Measurements from ENCODE around the gene EGF. TPM values are rescaled to one million over a fixed set of nuclear protein-coding genes. Genes with fewer than 3 reads are reported as not detected.

The EGF gene
- polyA plus RNA-seq, 2 of the 4 experiments (the other 2 are of a cell fraction) = 0.59 to 0.98 TPM

- no peak for FAIRE-seq
- Histone ChIP-seq H3K27ac (no peak overlapping the region), H3K4me3 (no peak overlapping the region), H3K9me3 (no peaks in the 10 kb centered on the region), H3K4me1 (no peaks in the 10 kb centered on the region), H3K4me2 (no peak overlapping the region)
- DNase-seq (ENCODE audit: low read depth in 1 of 2, low spot score in 1 of 2) = peak; percentile 55 to 64
- TF ChIP-seq, protein P1, sequence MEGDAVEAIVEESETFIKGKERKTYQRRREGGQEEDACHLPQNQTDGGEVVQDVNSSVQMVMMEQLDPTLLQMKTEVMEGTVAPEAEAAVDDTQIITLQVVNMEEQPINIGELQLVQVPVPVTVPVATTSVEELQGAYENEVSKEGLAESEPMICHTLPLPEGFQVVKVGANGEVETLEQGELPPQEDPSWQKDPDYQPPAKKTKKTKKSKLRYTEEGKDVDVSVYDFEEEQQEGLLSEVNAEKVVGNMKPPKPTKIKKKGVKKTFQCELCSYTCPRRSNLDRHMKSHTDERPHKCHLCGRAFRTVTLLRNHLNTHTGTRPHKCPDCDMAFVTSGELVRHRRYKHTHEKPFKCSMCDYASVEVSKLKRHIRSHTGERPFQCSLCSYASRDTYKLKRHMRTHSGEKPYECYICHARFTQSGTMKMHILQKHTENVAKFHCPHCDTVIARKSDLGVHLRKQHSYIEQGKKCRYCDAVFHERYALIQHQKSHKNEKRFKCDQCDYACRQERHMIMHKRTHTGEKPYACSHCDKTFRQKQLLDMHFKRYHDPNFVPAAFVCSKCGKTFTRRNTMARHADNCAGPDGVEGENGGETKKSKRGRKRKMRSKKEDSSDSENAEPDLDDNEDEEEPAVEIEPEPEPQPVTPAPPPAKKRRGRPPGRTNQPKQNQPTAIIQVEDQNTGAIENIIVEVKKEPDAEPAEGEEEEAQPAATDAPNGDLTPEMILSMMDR (IDR thresholded peaks at IDR 0.05) = peak; percentile 82
- TF ChIP-seq RARB (CRISPR knock-in tag; IDR thresholded peaks at IDR 0.05) (no peak), RAD21 (conservative IDR thresholded peaks at IDR 0.05 in 1 of 2, IDR thresholded peaks at IDR 0.05 in 1 of 2) (peak; percentile 86 to 90), FOSL2 (IDR thresholded peaks at IDR 0.05) (no peak), FOSL2 (CRISPR knock-in tag; IDR thresholded peaks at IDR 0.05) (no peak), SMC3 (IDR thresholded peaks at IDR 0.05) (peak; percentile 79), FOSB (CRISPR knock-in tag; IDR thresholded peaks at IDR 0.05) (no peak), CHD2 (IDR thresholded peaks at IDR 0.05; ENCODE audit: low read length, partially characterized antibody) (no peak)
- peak; percentile 59 to 75; a peak in 5 of 6 replicates for ATAC-seq
- 3% methylated on average over 1 of the region's 1 CpG for WGBS (ENCODE audit: missing lambda C conversion rate)
- ChIA-PET POLR2A (no interaction called here), CTCF (interaction anchor here (0.5 to 10.6 kb wide), 24 partner anchors 8 to 515 kb away, joined by 3 to 190 read pairs (median 3); no protein-coding TSS in a partner anchor)
These were observed 92.9 kb downstream of the EGF start for GRCh38 chr4:110005461-110006056.

DNA sequence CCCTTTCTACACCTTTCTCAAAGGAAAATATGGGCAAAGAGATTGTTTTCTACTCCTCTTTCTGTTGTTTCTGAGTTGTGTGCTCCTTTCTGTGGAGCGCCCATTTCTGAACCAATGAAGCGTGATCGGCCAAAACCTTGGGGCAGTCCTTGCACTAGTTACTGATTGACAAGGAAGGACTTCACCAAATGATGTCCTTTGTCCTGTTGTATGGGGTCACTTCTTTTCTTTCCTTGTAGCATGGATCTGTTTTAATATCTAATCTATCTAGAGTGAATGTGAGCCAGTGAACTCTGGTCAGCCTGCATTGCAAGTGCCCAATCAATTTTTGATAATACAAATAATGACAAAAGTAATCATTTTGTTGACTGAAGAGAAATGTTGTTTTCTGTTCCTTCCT is 94.5 kb downstream of the EGF start:
- Histone ChIP-seq H3K4me3 (no peak overlapping the region), H3K4me1 (no peaks in the 10 kb centered on the region), H3K9me3 (no peaks in the 10 kb centered on the region), H3K27ac (no peak overlapping the region), H3K4me2 (no peak overlapping the region)
- ChIA-PET CTCF (interaction anchor here (10.6 kb wide), 1 partner anchor 506 kb away, joined by 190 read pairs; no protein-coding TSS in a partner anchor), POLR2A (no interaction called here)
- no peak for ATAC-seq
- WGBS (ENCODE audit: missing lambda C conversion rate) = 91% methylated on average over 3 of the region's 3 CpGs
- no peak for FAIRE-seq
- DNase-seq (ENCODE audit: low read depth in 1 of 2, low spot score in 1 of 2) = no peak
- no peak for TF ChIP-seq ZFP36 (IDR thresholded peaks at IDR 0.05; ENCODE audit: borderline replicate concordance, partially characterized antibody)
- TF ChIP-seq HDAC2 (IDR thresholded peaks at IDR 0.05) = no peak
- TF ChIP-seq CBX8 (IDR thresholded peaks at IDR 0.05) = no peak
- no peak for TF ChIP-seq RARB (CRISPR knock-in tag; IDR thresholded peaks at IDR 0.05)
- TF ChIP-seq BHLHE40 (IDR thresholded peaks at IDR 0.05; ENCODE audit: low read depth, low read length) = no peak
- TF ChIP-seq TP53 (CRISPR knock-in tag; IDR thresholded peaks at IDR 0.05) = no peak
- no peak for TF ChIP-seq HOXA7 (CRISPR knock-in tag; IDR thresholded peaks at IDR 0.05)
- TF ChIP-seq, protein P2, sequence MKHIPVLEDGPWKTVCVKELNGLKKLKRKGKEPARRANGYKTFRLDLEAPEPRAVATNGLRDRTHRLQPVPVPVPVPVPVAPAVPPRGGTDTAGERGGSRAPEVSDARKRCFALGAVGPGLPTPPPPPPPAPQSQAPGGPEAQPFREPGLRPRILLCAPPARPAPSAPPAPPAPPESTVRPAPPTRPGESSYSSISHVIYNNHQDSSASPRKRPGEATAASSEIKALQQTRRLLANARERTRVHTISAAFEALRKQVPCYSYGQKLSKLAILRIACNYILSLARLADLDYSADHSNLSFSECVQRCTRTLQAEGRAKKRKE (CRISPR knock-in tag; IDR thresholded peaks at IDR 0.05; ENCODE audit: low read depth) = no peak
- no peak for TF ChIP-seq MAZ (IDR thresholded peaks at IDR 0.05; ENCODE audit: borderline replicate concordance, low read depth, low read length)
- no peak for TF ChIP-seq ZC3H11A (IDR thresholded peaks at IDR 0.05)
- no peak for TF ChIP-seq SREBF2 (IDR thresholded peaks at IDR 0.05)
- TF ChIP-seq KDM1A (IDR thresholded peaks at IDR 0.05; ENCODE audit: low read depth) = no peak
- TF ChIP-seq KDM5A (IDR thresholded peaks at IDR 0.05) = no peak
- no peak for TF ChIP-seq CHD4 (IDR thresholded peaks at IDR 0.05; ENCODE audit: borderline replicate concordance)
- no peak for TF ChIP-seq ESRRA (IDR thresholded peaks at IDR 0.05; ENCODE audit: borderline replicate concordance, low read length)
- no peak for TF ChIP-seq HEYL (CRISPR knock-in tag; IDR thresholded peaks at IDR 0.05)
- no peak for TF ChIP-seq RNF2 (IDR thresholded peaks at IDR 0.05; ENCODE audit: borderline replicate concordance, low read depth)
- TF ChIP-seq NPAS2 (CRISPR knock-in tag; IDR thresholded peaks at IDR 0.05; ENCODE audit: borderline replicate concordance) = no peak
